ENCODE data around the gene EDIL3. TPM values are rescaled to one million over a fixed set of nuclear protein-coding genes. Genes with fewer than 3 reads are reported as not detected.

The EDIL3 gene
- total RNA-seq, 1 donor from 2014 or later: 15.2 TPM

GRCh38 chr5:83942155-83942554 lies 442.5 kb downstream of the EDIL3 start:
- no peak for DNase-seq (ENCODE audit: extremely low spot score in 2 of 2)

GRCh38 chr5:83937837-83938236 lies 446.8 kb downstream of the EDIL3 start:
- Histone ChIP-seq H3K4me1 (no peaks in the 10 kb centered on the region), H3K27ac (no peak overlapping the region), H3K27me3 (no peaks in the 10 kb centered on the region), H3K4me3 (no peak overlapping the region), H3K36me3 (no peaks in the 10 kb centered on the region), H3K9me3 (no peaks in the 10 kb centered on the region)
- TF ChIP-seq POLR2AphosphoS5 (IDR thresholded peaks at IDR 0.05; ENCODE audit: insufficient read depth in 1 of 2, low read depth in 1 of 2): no peak
- TF ChIP-seq CTCF (IDR thresholded peaks at IDR 0.05): no peak
- TF ChIP-seq POLR2A (IDR thresholded peaks at IDR 0.05): no peak
- intact Hi-C loops (cut with DNase I): no loop called here
- no peak for DNase-seq (ENCODE audit: extremely low spot score in 2 of 2)

More at GRCh38 chr5:83942155-83942554, 442.5 kb downstream of the EDIL3 start:
- H3K9me3 ChIP-seq: no peaks in the 10 kb centered on the region
- no peaks in the 10 kb centered on the region for H3K4me1 ChIP-seq
- H3K36me3 ChIP-seq: no peaks in the 10 kb centered on the region
- intact Hi-C loops (cut with DNase I): no loop called here
- H3K4me3 ChIP-seq: no peak overlapping the region
- TF ChIP-seq CTCF (IDR thresholded peaks at IDR 0.05): no peak
- TF ChIP-seq POLR2AphosphoS5 (IDR thresholded peaks at IDR 0.05; ENCODE audit: insufficient read depth in 1 of 2, low read depth in 1 of 2): no peak
- TF ChIP-seq POLR2A (IDR thresholded peaks at IDR 0.05): no peak
- H3K27ac ChIP-seq: no peak overlapping the region
- no peaks in the 10 kb centered on the region for H3K27me3 ChIP-seq

- no peak overlapping the region for H3K4me3 ChIP-seq
- no peak overlapping the region for H3K27ac ChIP-seq
- intact Hi-C loops (cut with DNase I): no loop called here
- H3K27me3 ChIP-seq: no peaks in the 10 kb centered on the region
- H3K36me3 ChIP-seq: no peaks in the 10 kb centered on the region
- DNase-seq (ENCODE audit: extremely low spot score in 2 of 2): no peak
- no peaks in the 10 kb centered on the region for H3K9me3 ChIP-seq
- H3K4me1 ChIP-seq: no peaks in the 10 kb centered on the region
- TF ChIP-seq POLR2AphosphoS5 (IDR thresholded peaks at IDR 0.05; ENCODE audit: insufficient read depth in 1 of 2, low read depth in 1 of 2) (no peak), CTCF (IDR thresholded peaks at IDR 0.05) (no peak)
These were observed 452.7 kb downstream of the EDIL3 start for GRCh38 chr5:83931969-83932368.

GRCh38 chr5:83927140-83927733 lies 457.4 kb downstream of the EDIL3 start:
- Histone ChIP-seq H3K4me3 (no peak overlapping the region), H3K27me3 (no peaks in the 10 kb centered on the region), H3K4me1 (no peaks in the 10 kb centered on the region), H3K36me3 (no peaks in the 10 kb centered on the region), H3K27ac (no peak overlapping the region), H3K9me3 (no peaks in the 10 kb centered on the region)
- no peak for DNase-seq (ENCODE audit: extremely low spot score in 2 of 2)
- peak in 2 of 3 experiments; percentile 25 to 36 for TF ChIP-seq CTCF (IDR thresholded peaks at IDR 0.05)
- TF ChIP-seq POLR2AphosphoS5 (IDR thresholded peaks at IDR 0.05; ENCODE audit: insufficient read depth in 1 of 2, low read depth in 1 of 2): no peak
- intact Hi-C loops (cut with DNase I): no loop called here

GRCh38 chr5:83925955-83926337 lies 458.7 kb downstream of the EDIL3 start:
- no peak overlapping the region for H3K4me3 ChIP-seq
- H3K36me3 ChIP-seq: no peaks in the 10 kb centered on the region
- intact Hi-C loops (cut with DNase I): no loop called here
- H3K27me3 ChIP-seq: no peaks in the 10 kb centered on the region
- no peak overlapping the region for H3K27ac ChIP-seq
- H3K4me1 ChIP-seq: no peaks in the 10 kb centered on the region
- TF ChIP-seq CTCF (IDR thresholded peaks at IDR 0.05) (no peak), POLR2A (IDR thresholded peaks at IDR 0.05) (no peak), POLR2AphosphoS5 (IDR thresholded peaks at IDR 0.05; ENCODE audit: insufficient read depth in 1 of 2, low read depth in 1 of 2) (no peak)
- H3K9me3 ChIP-seq: no peaks in the 10 kb centered on the region
- no peak for DNase-seq (ENCODE audit: extremely low spot score in 2 of 2)
